Measurements from ENCODE around the gene RASGRP3. TPM values are rescaled to one million over a fixed set of nuclear protein-coding genes. Genes with fewer than 3 reads are reported as not detected.

Gene RASGRP3
- total and polyA plus RNA-seq, 2 experiments from 2014 or later: 0.18 to 0.22 TPM

- in situ Hi-C loops (cut with MboI): loop anchor here (25.0 kb wide), 3 partner anchors 312 to 812 kb away; no protein-coding TSS in a partner anchor
- no peaks in the 10 kb centered on the region for H3K9me3 ChIP-seq (ENCODE audit: low read depth)
- 1% methylated on average over 54 to 55 of the region's 56 CpGs for WGBS, 2 experiments (ENCODE audit: low coverage in 1 of 2, low lambda C conversion rate in 2 of 2, missing lambda C conversion rate in 2 of 2)
Measured at GRCh38 chr2:33599175-33599942, 122.9 kb downstream of the RASGRP3 start, which contains the start of gene FAM98A. Gene FAM98A (minus strand): TSS chr2:33599299. CDS start chr2:33599221, 78 bp downstream.

GRCh38 chr2:33599943-33600192 lies 123.4 kb downstream of the RASGRP3 start:
- H3K27ac ChIP-seq: peak overlapping the region; percentile 81
- WGBS, 2 experiments (ENCODE audit: low coverage in 1 of 2, low lambda C conversion rate in 2 of 2, missing lambda C conversion rate in 2 of 2): 1 to 3% methylated on average over 3 of the region's 3 CpGs
- H3K9ac ChIP-seq: peak overlapping the region; percentile 94

More at GRCh38 chr2:33599175-33599942, 122.9 kb downstream of the RASGRP3 start, which contains the start of gene FAM98A:
- Histone ChIP-seq H4K20me1 (ENCODE audit: insufficient read depth) (no peaks in the 10 kb centered on the region), H3K4me3 (peak within 1 kb of the TSS; percentile 82), H3K27ac (peak within 1 kb of the TSS; percentile 86), H3K27me3 (replicated peaks; ENCODE audit: insufficient read depth) (no peaks in the 10 kb centered on the region), H3K4me2 (ENCODE audit: unreplicated experiment) (peak within 1 kb of the TSS; percentile 96), H3K36me3 (ENCODE audit: low read depth) (peaks cover 8% of the 10 kb centered on the region), H3K4me1 (ENCODE audit: insufficient read depth) (peaks cover 42% of the 10 kb centered on the region), H3K79me2 (ENCODE audit: insufficient read depth) (peaks cover 45% of the 10 kb centered on the region), H3K9me2 (ENCODE audit: insufficient read depth) (no peaks in the 10 kb centered on the region), H2AFZ (peak within 1 kb of the TSS; percentile 95), H3K9ac (peak within 1 kb of the TSS; percentile 94), H3F3A (ENCODE audit: insufficient read depth) (no peaks in the 10 kb centered on the region)
- peak; percentile 100 for DNase-seq
- TF ChIP-seq EZH2phosphoT487 (IDR thresholded peaks at IDR 0.05; ENCODE audit: insufficient read depth, low read depth) (no peak), EZH2 (IDR thresholded peaks at IDR 0.05; ENCODE audit: insufficient read depth, poor library complexity, severe bottlenecking) (no peak)

GRCh38 chr2:33602201-33602830 lies 125.9 kb downstream of the RASGRP3 start:
- Histone ChIP-seq H3K36me3 (ENCODE audit: low read depth) (no peaks in the 10 kb centered on the region), H3K27ac (no peak overlapping the region), H3K79me2 (ENCODE audit: insufficient read depth) (peaks cover 17% of the 10 kb centered on the region), H3K4me1 (ENCODE audit: insufficient read depth) (peaks cover 19% of the 10 kb centered on the region), H3K4me3 (no peak overlapping the region), H3K9me2 (ENCODE audit: insufficient read depth) (no peaks in the 10 kb centered on the region), H3K4me2 (ENCODE audit: unreplicated experiment) (peak overlapping the region; percentile 17), H3K27me3 (replicated peaks; ENCODE audit: insufficient read depth) (no peaks in the 10 kb centered on the region), H3K9me3 (ENCODE audit: low read depth) (no peaks in the 10 kb centered on the region), H2AFZ (no peak overlapping the region), H4K20me1 (ENCODE audit: insufficient read depth) (no peaks in the 10 kb centered on the region), H3F3A (ENCODE audit: insufficient read depth) (no peaks in the 10 kb centered on the region), H3K9ac (no peak overlapping the region)
- DNase-seq: peak; percentile 48
- no peak for TF ChIP-seq EZH2phosphoT487 (IDR thresholded peaks at IDR 0.05; ENCODE audit: insufficient read depth, low read depth)
- no peak for TF ChIP-seq EZH2 (IDR thresholded peaks at IDR 0.05; ENCODE audit: insufficient read depth, poor library complexity, severe bottlenecking)
- in situ Hi-C loops (cut with MboI): no loop called here
- 71 to 77% methylated on average over 6 of the region's 6 CpGs for WGBS, 2 experiments (ENCODE audit: low coverage in 1 of 2, low lambda C conversion rate in 2 of 2, missing lambda C conversion rate in 2 of 2)

More at GRCh38 chr2:33599943-33600192, 123.4 kb downstream of the RASGRP3 start:
- Histone ChIP-seq H3K36me3 (ENCODE audit: low read depth) (peaks cover 5% of the 10 kb centered on the region), H3K79me2 (ENCODE audit: insufficient read depth) (peaks cover 42% of the 10 kb centered on the region), H3K4me2 (ENCODE audit: unreplicated experiment) (peak overlapping the region; percentile 92), H3F3A (ENCODE audit: insufficient read depth) (no peaks in the 10 kb centered on the region), H3K4me3 (peak overlapping the region; percentile 82), H3K27me3 (replicated peaks; ENCODE audit: insufficient read depth) (no peaks in the 10 kb centered on the region), H4K20me1 (ENCODE audit: insufficient read depth) (no peaks in the 10 kb centered on the region), H3K4me1 (ENCODE audit: insufficient read depth) (peaks cover 40% of the 10 kb centered on the region), H3K9me3 (ENCODE audit: low read depth) (no peaks in the 10 kb centered on the region), H2AFZ (peak overlapping the region; percentile 95), H3K9me2 (ENCODE audit: insufficient read depth) (no peaks in the 10 kb centered on the region)
- in situ Hi-C loops (cut with MboI): loop anchor here (25.0 kb wide), 3 partner anchors 313 to 813 kb away; no protein-coding TSS in a partner anchor
- no peak for DNase-seq
- no peak for TF ChIP-seq EZH2phosphoT487 (IDR thresholded peaks at IDR 0.05; ENCODE audit: insufficient read depth, low read depth)
- TF ChIP-seq EZH2 (IDR thresholded peaks at IDR 0.05; ENCODE audit: insufficient read depth, poor library complexity, severe bottlenecking): no peak

- no peaks in the 10 kb centered on the region for H3K36me3 ChIP-seq (ENCODE audit: low read depth)
- TF ChIP-seq EZH2 (IDR thresholded peaks at IDR 0.05; ENCODE audit: insufficient read depth, poor library complexity, severe bottlenecking) (no peak), EZH2phosphoT487 (IDR thresholded peaks at IDR 0.05; ENCODE audit: insufficient read depth, low read depth) (no peak)
- H4K20me1 ChIP-seq (ENCODE audit: insufficient read depth): no peaks in the 10 kb centered on the region
- H3K27me3 ChIP-seq (replicated peaks; ENCODE audit: insufficient read depth): no peaks in the 10 kb centered on the region
- H3K9me3 ChIP-seq (ENCODE audit: low read depth): no peaks in the 10 kb centered on the region
- peaks cover 6% of the 10 kb centered on the region for H3K79me2 ChIP-seq (ENCODE audit: insufficient read depth)
- H3K9ac ChIP-seq: no peak overlapping the region
- H2AFZ ChIP-seq: no peak overlapping the region
- in situ Hi-C loops (cut with MboI): no loop called here
- no peak overlapping the region for H3K4me2 ChIP-seq (ENCODE audit: unreplicated experiment)
- DNase-seq: no peak
- no peak overlapping the region for H3K27ac ChIP-seq
- H3K4me3 ChIP-seq: no peak overlapping the region
- WGBS, 2 experiments (ENCODE audit: low coverage in 1 of 2, low lambda C conversion rate in 2 of 2, missing lambda C conversion rate in 2 of 2): 38 to 48% methylated on average over 3 of the region's 3 CpGs
- H3K4me1 ChIP-seq (ENCODE audit: insufficient read depth): peaks cover 14% of the 10 kb centered on the region; the same call in 1 of the 2 replicates
- H3K9me2 ChIP-seq (ENCODE audit: insufficient read depth): no peaks in the 10 kb centered on the region
- H3F3A ChIP-seq (ENCODE audit: insufficient read depth): no peaks in the 10 kb centered on the region
Measured at GRCh38 chr2:33603416-33603815, 127.0 kb downstream of the RASGRP3 start.
